Tibial artery (tissue), 4 donors: ENCODE measurements around the gene MITF.
A peak's percentile ranks its signal among the peaks of the same experiment; 100 is the strongest.
"Not testable (repeated sequence)": the region's sequence is repeated elsewhere in the genome, so short reads cannot be mapped to it uniquely, and the experiment has no call there.

ENCODE experiments used
- DNase-seq, 2 donors: peaks; one replicate each; pipeline ENCODE4 v3.0.0-alpha.2; 2019
- H3K27ac ChIP-seq, 2 donors: fragments of 200-600 bp; sonication (generic) in 1 of 2; 1 replicate in 1 of 2; 2 replicates in 1 of 2; pipeline ENCODE4 v1.5.1; 2018 to 2019; ENCODE audit warnings: mild to moderate bottlenecking in 1 of 2
- H3K27me3 ChIP-seq, 2 donors: fragments of 200-600 bp; sonication (generic) in 1 of 2; one replicate each; pipeline versions ENCODE4 v1.5.1 to v1.6.0; 2016 to 2019
- H3K36me3 ChIP-seq, 3 donors: fragments of 200-600 bp; sonication (generic) in 2 of 3; one replicate each; pipeline ENCODE4 v1.5.1; 2016 to 2019; ENCODE audit warnings: mild to moderate bottlenecking in 2 of 3
- H3K4me1 ChIP-seq, 4 donors: fragments of 200-600 bp; sonication (generic) in 2 of 4; 1 replicate in 3 of 4; 2 replicates in 1 of 4; pipeline ENCODE4 v1.5.1; 2016 to 2019
- H3K4me3 ChIP-seq, 2 donors: fragments of 200-600 bp; sonication (generic) in 1 of 2; 1 replicate in 1 of 2; 2 replicates in 1 of 2; pipeline ENCODE4 v1.5.1; 2018 to 2019; ENCODE audit warnings: mild to moderate bottlenecking in 2 of 2
- H3K9me3 ChIP-seq, 3 donors: fragments of 200-600 bp; sonication (generic) in 1 of 3; one replicate each; pipeline ENCODE4 v1.5.1; 2016 to 2019
- intact Hi-C: fragments of 100-400 bp; cut with DNase I; formaldehyde crosslinking; loops from one replicate; pipeline ENCODE4 v1.15.0; 2023; ENCODE audit warnings: low total_unique reads
- TF ChIP-seq, protein P1 (sequence below), 2 experiments: fragments of 200-600 bp in 1 of 2; fragments of 450-650 bp in 1 of 2; IDR thresholded peaks; one replicate each; pipeline ENCODE4 v1.5.1; 2017 to 2019; ENCODE audit warnings: antibody characterized with exemption in 2 of 2, mild to moderate bottlenecking in 1 of 2, moderate library complexity in 1 of 2

Gene MITF

DNA sequence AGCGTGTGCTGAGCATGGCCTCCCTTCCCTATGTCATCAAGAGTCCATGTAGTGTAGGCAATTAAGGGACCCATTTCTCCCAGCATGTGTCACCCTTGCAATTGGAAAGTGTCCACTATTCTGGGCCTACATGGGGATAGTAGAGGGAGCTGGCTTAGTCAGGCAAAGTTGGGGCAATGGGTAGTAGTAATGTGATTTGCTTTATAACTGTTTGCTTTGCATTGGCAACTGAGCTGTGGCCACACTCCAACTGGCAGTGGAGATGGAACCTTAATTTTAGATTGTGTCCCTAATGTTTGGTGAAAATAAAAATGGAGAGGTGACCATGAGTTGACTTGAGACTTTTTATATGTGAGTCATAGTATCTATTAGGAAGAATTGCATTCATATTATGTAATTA is 162.5 kb downstream of the MITF start:
- Histone ChIP-seq H3K4me3 (no peak overlapping the region), H3K36me3 (no peaks in the 10 kb centered on the region), H3K27me3 (no peaks in the 10 kb centered on the region), H3K4me1 (peaks cover 0 to 39% (median 0%) of the 10 kb centered on the region in 4 donors), H3K9me3 (no peaks in the 10 kb centered on the region), H3K27ac (peak overlapping the region in 1 of 2 donors; percentile 4)
- TF ChIP-seq, protein P1, sequence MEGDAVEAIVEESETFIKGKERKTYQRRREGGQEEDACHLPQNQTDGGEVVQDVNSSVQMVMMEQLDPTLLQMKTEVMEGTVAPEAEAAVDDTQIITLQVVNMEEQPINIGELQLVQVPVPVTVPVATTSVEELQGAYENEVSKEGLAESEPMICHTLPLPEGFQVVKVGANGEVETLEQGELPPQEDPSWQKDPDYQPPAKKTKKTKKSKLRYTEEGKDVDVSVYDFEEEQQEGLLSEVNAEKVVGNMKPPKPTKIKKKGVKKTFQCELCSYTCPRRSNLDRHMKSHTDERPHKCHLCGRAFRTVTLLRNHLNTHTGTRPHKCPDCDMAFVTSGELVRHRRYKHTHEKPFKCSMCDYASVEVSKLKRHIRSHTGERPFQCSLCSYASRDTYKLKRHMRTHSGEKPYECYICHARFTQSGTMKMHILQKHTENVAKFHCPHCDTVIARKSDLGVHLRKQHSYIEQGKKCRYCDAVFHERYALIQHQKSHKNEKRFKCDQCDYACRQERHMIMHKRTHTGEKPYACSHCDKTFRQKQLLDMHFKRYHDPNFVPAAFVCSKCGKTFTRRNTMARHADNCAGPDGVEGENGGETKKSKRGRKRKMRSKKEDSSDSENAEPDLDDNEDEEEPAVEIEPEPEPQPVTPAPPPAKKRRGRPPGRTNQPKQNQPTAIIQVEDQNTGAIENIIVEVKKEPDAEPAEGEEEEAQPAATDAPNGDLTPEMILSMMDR (IDR thresholded peaks at IDR 0.05): no peak
- intact Hi-C loops: no loop called here
- DNase-seq: no peak

DNA sequence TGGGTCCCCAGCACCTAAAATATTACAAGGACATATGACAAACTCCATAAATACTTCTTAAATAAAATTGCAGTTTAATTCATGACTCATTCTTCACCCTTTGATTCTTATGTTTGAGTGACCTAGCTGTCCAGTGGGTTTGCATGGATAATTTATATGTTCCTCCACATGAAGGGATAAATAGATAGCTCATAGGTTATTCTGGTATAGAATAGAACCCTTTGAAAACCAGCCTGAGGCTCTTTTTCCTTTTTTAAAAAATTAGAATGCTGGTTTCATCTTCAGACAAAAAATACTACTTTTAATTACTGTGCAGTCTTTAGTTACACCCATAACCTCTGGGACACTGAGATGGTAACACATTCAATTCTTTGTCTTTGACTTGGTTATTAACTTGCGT is 163.1 kb downstream of the MITF start:
- intact Hi-C loops: no loop called here
- Histone ChIP-seq H3K27ac (no peak overlapping the region), H3K9me3 (no peaks in the 10 kb centered on the region), H3K4me3 (no peak overlapping the region), H3K36me3 (no peaks in the 10 kb centered on the region), H3K27me3 (no peaks in the 10 kb centered on the region), H3K4me1 (peaks cover 0 to 45% (median 0%) of the 10 kb centered on the region in 4 donors)
- TF ChIP-seq, protein P1 (IDR thresholded peaks at IDR 0.05): no peak
- DNase-seq: no peak

DNA sequence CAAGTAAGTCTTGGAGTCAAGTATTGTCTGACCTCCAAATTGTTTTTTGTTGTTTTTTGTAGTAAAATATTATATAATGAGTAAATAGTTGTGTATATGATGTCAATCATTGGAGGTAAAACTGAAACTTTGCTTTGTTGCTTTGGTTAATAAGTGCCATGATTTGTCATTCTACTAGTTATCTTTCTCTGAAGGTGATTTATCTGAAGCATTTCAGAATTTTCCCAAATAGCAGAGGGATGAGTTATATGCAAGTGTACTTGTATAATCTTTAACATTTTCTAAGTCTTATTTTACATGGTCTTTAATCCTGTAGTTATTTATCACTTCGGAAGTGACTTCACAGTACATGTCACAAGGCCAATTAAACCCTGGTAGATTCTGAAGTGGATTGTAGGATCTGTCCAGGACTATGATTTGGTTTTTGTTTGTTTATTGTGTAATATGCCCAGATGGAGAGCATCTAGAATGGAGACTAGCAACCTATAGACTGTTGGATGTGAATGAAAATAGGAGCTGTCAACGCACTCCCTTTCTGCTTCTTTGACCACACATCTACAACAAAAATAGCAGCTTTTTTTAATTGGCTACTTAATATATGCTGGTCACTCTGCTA is 167.2 kb downstream of the MITF start:
- Histone ChIP-seq H3K4me3 (no peak overlapping the region), H3K4me1 (peaks cover 0 to 65% (median 5%) of the 10 kb centered on the region in 4 donors), H3K9me3 (no peaks in the 10 kb centered on the region), H3K36me3 (no peaks in the 10 kb centered on the region), H3K27ac (no peak overlapping the region), H3K27me3 (no peaks in the 10 kb centered on the region)
- intact Hi-C loops: no loop called here
- no peak for DNase-seq
- TF ChIP-seq, protein P1 (IDR thresholded peaks at IDR 0.05): no peak

DNA sequence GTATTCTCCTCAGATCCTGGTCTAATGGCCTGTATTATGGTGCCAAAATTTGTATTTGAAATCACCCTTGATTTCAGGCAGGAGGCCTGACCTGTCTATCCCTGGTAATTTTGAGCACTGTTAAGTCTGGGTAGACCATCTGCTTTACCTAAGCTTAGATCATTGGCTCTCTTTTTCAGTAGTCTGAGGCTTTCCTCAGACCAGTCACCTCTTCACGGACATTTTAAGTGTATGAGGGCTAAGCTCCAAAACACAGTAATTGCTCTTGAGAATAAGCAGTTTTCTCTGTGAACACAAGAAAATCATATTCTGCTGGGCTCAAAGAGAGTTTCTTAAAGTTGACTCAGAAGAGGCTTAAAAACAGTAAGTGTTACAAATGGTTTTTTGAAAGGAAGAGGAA is 168.3 kb downstream of the MITF start:
- no peaks in the 10 kb centered on the region for H3K36me3 ChIP-seq
- peaks cover 0 to 54% (median 5%) of the 10 kb centered on the region in 4 donors for H3K4me1 ChIP-seq
- intact Hi-C loops: no loop called here
- no peaks in the 10 kb centered on the region for H3K27me3 ChIP-seq
- DNase-seq: no peak
- no peaks in the 10 kb centered on the region for H3K9me3 ChIP-seq
- TF ChIP-seq, protein P1 (IDR thresholded peaks at IDR 0.05): no peak
- no peak overlapping the region for H3K27ac ChIP-seq
- no peak overlapping the region for H3K4me3 ChIP-seq

DNA sequence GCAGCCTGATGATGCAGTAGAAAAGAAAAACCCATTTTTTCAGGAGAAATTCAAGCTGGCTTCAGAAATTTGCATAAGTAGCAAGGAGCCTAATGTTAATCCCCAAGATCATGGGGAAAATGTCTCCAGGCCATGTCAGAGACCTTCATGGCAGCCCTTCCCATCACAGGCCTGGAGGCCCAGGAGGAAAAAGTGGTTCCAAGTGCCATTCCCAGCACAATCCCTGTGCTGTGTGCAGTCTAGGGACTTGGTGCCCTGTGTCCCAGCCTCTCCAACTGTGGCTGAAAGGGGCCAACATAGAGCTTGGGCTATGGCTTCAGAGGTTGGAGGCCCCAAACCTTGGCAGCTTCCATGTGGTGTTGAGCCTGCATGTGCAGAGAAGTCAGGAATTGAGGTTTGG is 170.6 kb downstream of the MITF start:
- H3K27me3 ChIP-seq, DNase-seq, intact Hi-C loops, H3K27ac ChIP-seq, H3K36me3 ChIP-seq, H3K4me3 ChIP-seq, H3K9me3 ChIP-seq: not testable (repeated sequence)
- peaks cover 0 to 49% (median 5%) of the 10 kb centered on the region in 4 donors for H3K4me1 ChIP-seq

DNA sequence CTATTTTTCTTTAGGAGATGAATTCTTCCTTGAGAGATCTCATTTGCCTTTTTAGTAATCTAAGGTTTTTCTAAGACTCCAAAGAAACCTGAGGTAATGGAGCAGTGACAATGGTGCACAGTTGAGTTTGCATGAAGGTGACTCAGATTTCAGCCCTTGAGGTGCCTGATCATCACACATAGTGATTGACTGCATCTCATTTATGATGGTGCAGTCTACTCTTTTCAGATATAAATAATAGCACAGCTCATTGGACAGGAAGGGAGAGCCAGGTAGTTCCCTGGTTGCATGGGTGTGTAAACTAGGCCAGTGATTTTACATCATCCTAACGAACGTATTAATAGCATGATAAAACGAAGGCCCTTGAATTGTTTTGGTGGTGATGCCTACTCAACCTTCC is 174.2 kb downstream of the MITF start:
- TF ChIP-seq, protein P1 (IDR thresholded peaks at IDR 0.05): no peak
- Histone ChIP-seq H3K27ac (no peak overlapping the region), H3K4me1 (peaks cover 0 to 13% (median 3%) of the 10 kb centered on the region in 4 donors), H3K9me3 (peaks cover 0 to 5% (median 0%) of the 10 kb centered on the region in 3 donors), H3K4me3 (no peak overlapping the region), H3K36me3 (no peaks in the 10 kb centered on the region), H3K27me3 (no peaks in the 10 kb centered on the region)
- intact Hi-C loops: no loop called here
- DNase-seq: no peak
